ENCODE data around the gene DNAI4.

GRCh38 chr1:66769512-66770229 lies 155.0 kb downstream of the DNAI4 start:
- TF ChIP-seq CTCF (conservative IDR thresholded peaks at IDR 0.05), result no peak
- TF ChIP-seq ZFX (IDR thresholded peaks at IDR 0.05), result no peak

Measured in C4-2B (cell line).